ENCODE data around the gene ACAP3. TPM values are rescaled to one million over a fixed set of nuclear protein-coding genes. Genes with fewer than 3 reads are reported as not detected.
A peak's percentile ranks its signal among the peaks of the same experiment; 100 is the strongest.

The ACAP3 gene
- total RNA-seq, 1 experiment from 2014 or later = 20.0 TPM

- Histone ChIP-seq H3K36me3 (peaks cover 23% of the 10 kb centered on the region), H3K4me3 (peak overlapping the region; percentile 66), H3K9me3 (no peaks in the 10 kb centered on the region), H3K27me3 (no peaks in the 10 kb centered on the region)
- no peak for DNase-seq
These were observed 39.4 kb upstream of the ACAP3 start for GRCh38 chr1:1347026-1347595.

GRCh38 chr1:1346501-1346890, 38.8 kb upstream of the ACAP3 start:
- DNase-seq = no peak
- Histone ChIP-seq H3K36me3 (peaks cover 22% of the 10 kb centered on the region), H3K9me3 (no peaks in the 10 kb centered on the region), H3K27me3 (no peaks in the 10 kb centered on the region), H3K4me3 (peak overlapping the region; percentile 66; the same call in 1 of the 2 replicates)

GRCh38 chr1:1345860-1346500, 38.2 kb upstream of the ACAP3 start:
- H3K4me3 ChIP-seq = no peak overlapping the region; the same call in 1 of the 2 replicates
- no peaks in the 10 kb centered on the region for H3K27me3 ChIP-seq
- no peak for DNase-seq

DNA sequence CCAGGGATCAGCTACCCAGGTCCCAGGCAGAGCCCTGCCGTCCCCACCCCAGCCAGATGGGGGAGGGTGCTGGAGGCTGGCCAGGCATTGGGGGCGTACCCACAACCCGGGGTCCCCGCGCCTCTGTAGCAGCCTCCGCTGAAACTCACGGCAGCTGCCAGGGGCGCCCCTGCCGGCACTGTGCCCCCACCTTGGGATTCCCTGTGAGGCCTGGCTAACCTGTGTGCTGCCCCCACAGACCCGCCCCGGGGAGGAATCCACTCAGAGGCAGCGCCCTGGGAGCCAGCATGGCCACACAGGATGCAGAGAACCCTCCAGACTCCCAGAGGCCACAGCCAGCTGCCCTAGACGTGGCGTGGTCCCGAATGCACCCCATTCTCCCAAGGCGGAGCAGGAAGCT, 37.7 kb upstream of the ACAP3 start:
- DNase-seq = no peak
- Histone ChIP-seq H3K9me3 (no peaks in the 10 kb centered on the region), H3K4me3 (peak overlapping the region; percentile 22), H3K27me3 (no peaks in the 10 kb centered on the region), H3K36me3 (peaks cover 32% of the 10 kb centered on the region)

More at GRCh38 chr1:1345860-1346500, 38.2 kb upstream of the ACAP3 start:
- H3K9me3 ChIP-seq = no peaks in the 10 kb centered on the region
- H3K36me3 ChIP-seq = peaks cover 27% of the 10 kb centered on the region

DNA sequence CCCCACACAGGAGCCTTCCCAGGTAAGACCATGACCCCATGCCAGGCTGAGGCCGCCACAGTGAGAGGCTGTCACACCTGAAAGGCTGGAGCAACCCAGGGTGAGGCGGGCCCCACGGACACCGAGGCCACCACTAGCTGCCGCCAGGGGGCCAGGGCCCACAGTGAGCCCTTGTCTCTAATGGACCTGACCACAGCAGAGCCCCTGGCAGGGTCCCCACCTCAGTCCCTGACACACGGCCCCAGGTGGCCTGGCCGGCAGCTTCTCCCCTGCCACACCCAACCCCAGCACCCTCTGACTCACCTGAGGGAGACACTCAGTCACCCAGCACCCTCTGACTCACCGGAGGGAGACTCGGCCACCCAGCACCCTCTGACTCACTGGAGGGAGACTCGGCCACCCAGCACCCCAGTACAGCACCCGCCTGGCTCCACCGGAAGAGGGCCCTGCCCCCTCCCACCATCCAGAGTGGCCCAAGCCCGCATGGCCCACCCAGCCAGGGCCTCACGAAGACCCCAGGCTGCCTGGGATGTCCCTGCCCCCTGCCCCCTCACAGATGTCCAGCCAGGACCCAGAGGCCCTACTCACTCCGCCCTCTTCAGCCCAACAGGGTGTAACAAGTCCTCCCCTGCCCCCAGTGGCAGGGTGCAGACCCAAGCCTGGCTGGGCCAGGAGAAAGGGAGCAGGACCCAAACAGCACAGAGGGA, 37.1 kb upstream of the ACAP3 start:
- Histone ChIP-seq H3K9me3 (no peaks in the 10 kb centered on the region), H3K4me3 (peak overlapping the region; percentile 22), H3K36me3 (peaks cover 34% of the 10 kb centered on the region), H3K27me3 (no peaks in the 10 kb centered on the region)
- DNase-seq = peak; percentile 96

DNA sequence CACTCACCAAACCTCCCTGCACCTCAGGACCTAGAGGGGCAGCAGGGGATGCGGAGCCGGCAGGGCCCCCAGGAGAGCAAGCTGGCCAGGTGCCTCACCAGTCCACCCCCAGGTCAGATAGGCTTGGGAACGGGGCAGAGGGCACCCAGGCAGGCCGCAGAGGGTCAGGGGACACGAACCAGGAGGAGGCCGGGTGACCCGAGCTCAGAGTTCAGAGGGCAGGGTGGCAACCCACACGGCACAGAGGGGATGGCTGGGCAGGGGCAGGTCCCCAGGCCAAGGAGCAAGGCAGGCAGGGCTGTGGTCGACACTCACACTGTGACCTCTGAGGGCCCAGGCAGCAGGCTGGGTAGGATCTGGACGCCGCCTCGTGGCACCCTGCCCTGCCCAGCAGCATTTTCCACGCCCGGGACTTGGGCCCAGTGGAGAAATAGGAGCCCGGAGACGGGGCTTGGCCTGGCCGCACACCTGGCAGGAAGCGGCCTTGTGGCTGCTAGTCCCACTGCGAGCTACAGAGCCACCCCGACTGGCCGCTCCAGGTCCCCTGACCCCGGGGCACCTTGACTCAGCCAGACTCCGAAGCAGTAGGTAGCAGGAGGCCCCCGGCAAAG, 36.2 kb upstream of the ACAP3 start:
- H3K4me3 ChIP-seq = no peak overlapping the region
- no peak for DNase-seq
- no peaks in the 10 kb centered on the region for H3K9me3 ChIP-seq
- peaks cover 35% of the 10 kb centered on the region for H3K36me3 ChIP-seq
- H3K27me3 ChIP-seq = no peaks in the 10 kb centered on the region

DNA sequence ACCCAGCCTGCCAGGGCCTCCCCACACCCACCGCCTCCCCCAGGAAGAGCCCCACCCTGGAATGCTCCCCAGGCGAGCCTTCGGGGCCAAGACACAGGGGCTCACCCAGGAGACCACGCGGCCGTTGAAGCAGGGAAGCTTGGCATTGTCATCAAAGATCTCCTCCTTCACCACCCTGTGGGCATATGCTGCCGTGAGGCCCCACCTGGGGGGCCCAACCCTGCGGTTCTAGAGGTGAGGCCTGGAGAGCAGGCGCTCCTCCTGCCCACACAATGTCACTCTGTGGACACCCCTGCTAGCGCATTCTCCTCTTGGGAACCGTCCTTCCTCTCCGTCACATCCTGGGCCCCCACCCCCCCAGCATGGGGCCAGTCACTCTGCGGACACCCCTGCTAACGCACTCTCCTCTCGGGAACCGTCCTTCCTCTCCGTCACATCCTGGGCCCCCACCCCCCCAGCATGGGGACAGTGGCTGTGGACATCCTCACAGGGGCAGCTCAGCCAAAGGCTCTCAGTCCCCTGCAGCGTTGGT, 34.9 kb upstream of the ACAP3 start:
- Histone ChIP-seq H3K27me3 (no peaks in the 10 kb centered on the region), H3K36me3 (peaks cover 39% of the 10 kb centered on the region), H3K9me3 (no peaks in the 10 kb centered on the region), H3K4me3 (no peak overlapping the region)
- no peak for DNase-seq

- peak; percentile 0 for DNase-seq
- Histone ChIP-seq H3K4me3 (no peak overlapping the region), H3K27me3 (no peaks in the 10 kb centered on the region), H3K36me3 (peaks cover 43% of the 10 kb centered on the region), H3K9me3 (no peaks in the 10 kb centered on the region)
These were observed 34.4 kb upstream of the ACAP3 start for GRCh38 chr1:1342061-1342562.

DNA sequence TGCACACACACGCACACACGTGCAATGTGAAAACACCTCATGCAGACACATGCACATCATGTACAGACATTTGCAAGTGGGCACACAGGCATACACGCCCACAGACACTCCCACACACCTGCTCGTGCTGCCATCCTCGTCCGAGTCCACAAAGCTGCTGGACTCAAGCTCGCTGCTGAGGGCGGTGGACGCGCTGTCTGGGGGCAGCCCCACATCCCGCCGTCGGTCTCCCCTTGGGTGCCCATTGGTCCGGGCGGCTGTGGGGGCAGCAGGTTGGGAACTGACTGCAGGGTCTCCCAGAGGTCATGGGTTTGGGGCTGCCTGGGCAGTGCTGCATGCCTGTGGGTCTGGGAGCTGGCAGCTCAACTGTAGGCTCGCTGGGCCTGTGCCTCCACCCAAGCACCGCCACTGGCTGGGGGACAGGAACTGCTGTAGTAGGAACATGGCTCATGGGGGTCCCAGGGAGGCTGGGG, 33.9 kb upstream of the ACAP3 start:
- H3K9me3 ChIP-seq = no peaks in the 10 kb centered on the region
- H3K4me3 ChIP-seq = no peak overlapping the region
- H3K27me3 ChIP-seq = no peaks in the 10 kb centered on the region
- peaks cover 42% of the 10 kb centered on the region for H3K36me3 ChIP-seq
- no peak for DNase-seq

DNA sequence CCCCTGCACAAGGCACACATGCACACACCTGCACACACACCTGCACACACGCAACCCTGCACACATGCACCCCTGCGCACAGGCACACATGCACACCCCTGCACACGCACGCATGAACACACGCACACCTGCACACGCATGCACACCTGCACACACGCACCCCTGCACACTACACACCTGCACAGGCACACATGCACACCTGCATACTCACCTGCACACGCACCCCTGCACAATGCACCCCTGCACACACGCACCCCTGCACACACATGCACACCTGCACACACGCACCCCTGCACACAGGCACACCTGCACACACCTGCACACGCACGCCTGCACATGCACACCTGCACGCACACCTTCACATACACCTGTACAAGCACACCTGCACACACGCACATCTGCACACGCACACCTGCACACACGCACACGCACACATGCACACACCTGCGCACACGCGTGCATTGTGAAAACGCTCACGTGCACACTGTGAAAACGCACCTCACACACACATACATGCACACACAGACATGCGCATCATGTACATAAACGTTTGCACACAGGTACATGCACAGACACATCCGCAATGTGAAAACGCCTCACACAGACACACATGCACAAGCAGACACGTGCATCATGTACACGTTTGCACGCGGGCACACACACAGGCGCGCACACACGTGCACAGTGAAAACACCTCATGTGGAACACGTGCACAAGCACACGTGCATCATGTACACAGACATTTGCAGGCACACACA, 33.2 kb upstream of the ACAP3 start:
- DNase-seq = no peak
- no peaks in the 10 kb centered on the region for H3K27me3 ChIP-seq
- no peak overlapping the region for H3K4me3 ChIP-seq
- peaks cover 36% of the 10 kb centered on the region for H3K36me3 ChIP-seq
- H3K9me3 ChIP-seq = no peaks in the 10 kb centered on the region

DNA sequence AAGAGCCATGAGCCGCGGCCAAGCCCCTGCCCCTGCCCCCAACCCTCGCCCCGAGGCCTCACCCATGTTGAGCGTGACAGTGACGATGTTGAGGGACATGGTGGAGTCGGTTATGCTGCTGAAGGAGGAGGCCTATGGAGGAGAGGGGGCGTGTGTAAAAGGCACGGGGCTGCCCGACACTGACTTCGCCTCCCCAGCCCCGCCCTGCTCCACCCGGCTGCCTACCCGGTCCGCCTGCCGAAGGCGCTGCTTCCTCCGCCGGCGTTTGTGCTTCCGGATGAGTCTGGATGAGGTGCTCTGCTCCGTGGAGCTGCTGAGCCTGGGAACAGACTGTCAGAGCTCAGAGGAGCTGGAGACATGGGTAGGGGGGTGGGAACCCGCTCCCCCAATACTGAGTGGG, 32.5 kb upstream of the ACAP3 start:
- Histone ChIP-seq H3K36me3 (peaks cover 35% of the 10 kb centered on the region), H3K27me3 (no peaks in the 10 kb centered on the region), H3K4me3 (no peak overlapping the region), H3K9me3 (no peaks in the 10 kb centered on the region)
- DNase-seq = no peak

DNA sequence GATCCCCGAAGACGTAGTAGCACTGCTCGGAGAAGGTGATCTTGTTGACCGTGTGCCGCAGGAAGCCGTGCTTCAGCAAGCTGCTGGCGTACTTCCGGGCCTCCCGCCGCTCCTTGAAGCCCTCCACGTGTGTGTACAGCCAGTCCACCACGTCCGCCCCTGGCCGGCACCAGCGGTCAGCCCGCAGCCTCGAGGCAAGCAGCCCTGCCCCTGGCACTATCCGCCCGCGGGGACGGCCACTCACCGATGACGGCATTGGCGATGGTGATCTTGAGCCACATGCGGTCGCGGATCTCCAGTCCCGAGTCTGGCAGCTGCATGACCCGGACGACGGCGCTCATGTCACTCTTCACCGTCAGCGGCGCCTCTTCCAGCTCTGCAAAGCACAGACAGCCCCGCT, 30.5 kb upstream of the ACAP3 start:
- peaks cover 26% of the 10 kb centered on the region for H3K36me3 ChIP-seq
- no peak for DNase-seq
- no peaks in the 10 kb centered on the region for H3K9me3 ChIP-seq
- H3K27me3 ChIP-seq = no peaks in the 10 kb centered on the region
- no peak overlapping the region for H3K4me3 ChIP-seq

DNA sequence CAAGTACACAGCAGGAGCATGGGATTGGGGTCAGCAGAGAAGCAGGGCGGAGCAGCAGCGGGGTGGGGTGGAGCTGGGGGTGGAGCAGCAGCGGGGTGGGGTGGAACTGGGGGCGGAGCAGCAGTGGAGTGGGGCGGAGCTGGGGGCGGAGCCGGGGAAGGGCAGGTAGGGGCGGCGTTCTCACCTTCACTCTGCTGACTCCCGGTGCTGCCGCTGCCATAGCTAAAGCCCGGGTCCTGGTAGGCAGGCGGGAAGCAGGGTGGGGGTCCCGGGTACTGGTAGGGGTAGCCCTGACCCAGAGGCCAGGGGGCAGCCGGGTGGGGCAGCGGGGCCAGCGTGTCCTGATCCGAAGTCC, 30.0 kb upstream of the ACAP3 start:
- Histone ChIP-seq H3K9me3 (no peaks in the 10 kb centered on the region), H3K4me3 (no peak overlapping the region), H3K27me3 (no peaks in the 10 kb centered on the region), H3K36me3 (peaks cover 26% of the 10 kb centered on the region)
- DNase-seq = no peak

GRCh38 chr1:1336931-1337792, 29.4 kb upstream of the ACAP3 start:
- Histone ChIP-seq H3K27me3 (no peaks in the 10 kb centered on the region), H3K36me3 (peaks cover 26% of the 10 kb centered on the region), H3K9me3 (no peaks in the 10 kb centered on the region), H3K4me3 (no peak overlapping the region)
- DNase-seq = no peak

GRCh38 chr1:1336446-1336845, 28.7 kb upstream of the ACAP3 start:
- Histone ChIP-seq H3K4me3 (no peak overlapping the region), H3K36me3 (peaks cover 23% of the 10 kb centered on the region), H3K9me3 (no peaks in the 10 kb centered on the region), H3K27me3 (no peaks in the 10 kb centered on the region)
- no peak for DNase-seq
